ENCODE measurements around the gene SLC25A3.
"Not testable (repeated sequence)": the region's sequence is repeated elsewhere in the genome, so short reads cannot be mapped to it uniquely, and the experiment has no call there.

Gene SLC25A3

DNA sequence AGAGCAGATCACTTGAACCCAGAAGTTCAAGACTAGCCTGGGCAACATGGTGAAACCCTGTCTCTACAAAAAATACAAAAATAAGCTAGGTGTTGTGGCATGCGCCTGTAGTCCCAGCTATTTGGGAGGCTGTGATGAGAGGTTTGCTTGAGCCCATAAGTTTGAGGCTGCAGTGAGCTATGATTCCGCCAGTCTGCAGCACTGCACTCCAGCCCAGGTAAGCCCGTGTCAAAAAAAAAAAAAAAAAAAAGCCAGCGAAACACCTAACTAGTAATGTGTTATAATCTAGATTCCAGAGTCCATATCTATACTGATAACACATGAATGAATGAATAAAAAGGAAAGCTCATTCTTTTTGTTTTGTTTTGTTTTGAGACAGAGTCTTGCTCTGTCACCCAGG is 18.5 kb upstream of the SLC25A3 start:
- no peak for FAIRE-seq
- no peak for TF ChIP-seq POLR2AphosphoS5 (IDR thresholded peaks at IDR 0.05; ENCODE audit: low read depth, low read length)
- no peak for TF ChIP-seq PAX5 (IDR thresholded peaks at IDR 0.05; ENCODE audit: insufficient read depth, low read length, severe bottlenecking)
- no peak for TF ChIP-seq TAF1 (IDR thresholded peaks at IDR 0.05; ENCODE audit: low read depth, low read length)
- no peak for TF ChIP-seq POU2F2 (IDR thresholded peaks at IDR 0.05; ENCODE audit: low read depth, low read length)
- DNase-seq (ENCODE audit: insufficient read length, low spot score): no peak

DNA sequence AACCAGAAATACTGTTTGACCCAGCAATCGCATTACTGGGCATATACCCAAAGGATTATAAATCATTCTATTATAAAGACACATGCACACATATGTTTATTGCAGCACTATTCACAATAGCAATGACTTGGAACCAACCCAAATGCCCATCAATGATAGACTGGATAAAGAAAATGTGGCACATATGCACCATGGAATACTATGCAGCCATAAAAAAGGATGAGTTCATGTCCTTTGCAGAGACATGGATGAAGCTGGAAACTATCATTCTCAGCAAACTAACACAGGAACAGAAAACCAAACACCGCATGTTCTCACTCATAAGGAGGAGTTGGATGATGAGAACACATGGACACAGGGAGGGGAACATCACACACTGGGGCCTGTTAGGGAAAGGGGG is 16.7 kb upstream of the SLC25A3 start:
- DNase-seq (ENCODE audit: insufficient read length, low spot score); FAIRE-seq: not testable (repeated sequence)

DNA sequence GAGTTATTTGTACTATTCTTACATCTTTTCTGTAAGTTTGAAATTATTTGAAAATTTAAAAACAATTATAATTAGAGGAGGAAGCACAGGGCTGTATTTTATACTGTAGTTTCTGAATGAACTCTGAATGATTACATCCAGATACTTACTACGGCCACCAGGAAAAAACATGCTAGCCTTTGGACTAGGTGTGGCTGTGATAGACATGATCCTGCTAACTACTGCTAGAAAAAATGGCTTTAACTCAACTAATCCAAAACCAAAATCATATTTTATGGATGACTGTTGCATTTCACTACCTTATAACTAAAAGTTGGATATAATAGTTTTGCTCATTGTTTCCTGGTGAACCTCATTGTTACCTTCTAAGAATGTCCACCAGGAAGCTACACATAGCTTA is 15.1 kb upstream of the SLC25A3 start:
- no peak for TF ChIP-seq POLR2A (IDR thresholded peaks at IDR 0.05; ENCODE audit: low read depth, low read length)
- TF ChIP-seq POU2F2 (IDR thresholded peaks at IDR 0.05; ENCODE audit: low read depth, low read length): no peak
- no peak for TF ChIP-seq TAF1 (IDR thresholded peaks at IDR 0.05; ENCODE audit: low read depth, low read length)
- no peak for TF ChIP-seq SPI1 (IDR thresholded peaks at IDR 0.05; ENCODE audit: low read depth, low read length)
- TF ChIP-seq PAX5 (IDR thresholded peaks at IDR 0.05; ENCODE audit: insufficient read depth, low read length, severe bottlenecking): no peak
- no peak for TF ChIP-seq POLR2AphosphoS5 (IDR thresholded peaks at IDR 0.05; ENCODE audit: low read depth, low read length)
- FAIRE-seq (no peak), DNase-seq (ENCODE audit: insufficient read length, low spot score) (no peak)

DNA sequence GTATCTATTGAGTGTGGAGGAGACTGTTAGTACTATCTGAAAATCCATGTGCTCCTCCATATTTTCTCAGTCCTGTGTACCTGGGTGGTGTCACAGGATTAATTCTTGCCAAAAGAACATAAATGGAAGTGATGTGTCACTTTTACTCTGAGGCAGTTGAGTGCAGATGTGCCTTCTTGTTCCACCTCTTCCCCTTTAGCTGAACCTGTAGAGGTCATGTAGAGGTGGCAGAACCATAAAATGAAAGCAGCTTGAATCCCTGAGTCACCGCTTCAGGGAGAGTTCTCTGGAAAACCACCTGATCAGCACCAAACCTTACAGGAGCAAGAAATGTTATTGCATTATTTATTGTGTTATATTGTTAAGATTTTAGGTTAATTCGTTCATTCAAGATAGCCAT is 14.7 kb upstream of the SLC25A3 start:
- FAIRE-seq: no peak
- DNase-seq (ENCODE audit: insufficient read length, low spot score): no peak
- TF ChIP-seq POLR2A (IDR thresholded peaks at IDR 0.05; ENCODE audit: low read depth, low read length) (no peak), POLR2AphosphoS5 (IDR thresholded peaks at IDR 0.05; ENCODE audit: low read depth, low read length) (no peak), POU2F2 (IDR thresholded peaks at IDR 0.05; ENCODE audit: low read depth, low read length) (no peak), SPI1 (IDR thresholded peaks at IDR 0.05; ENCODE audit: low read depth, low read length) (no peak), TAF1 (IDR thresholded peaks at IDR 0.05; ENCODE audit: low read depth, low read length) (no peak), PAX5 (IDR thresholded peaks at IDR 0.05; ENCODE audit: insufficient read depth, low read length, severe bottlenecking) (no peak)

DNA sequence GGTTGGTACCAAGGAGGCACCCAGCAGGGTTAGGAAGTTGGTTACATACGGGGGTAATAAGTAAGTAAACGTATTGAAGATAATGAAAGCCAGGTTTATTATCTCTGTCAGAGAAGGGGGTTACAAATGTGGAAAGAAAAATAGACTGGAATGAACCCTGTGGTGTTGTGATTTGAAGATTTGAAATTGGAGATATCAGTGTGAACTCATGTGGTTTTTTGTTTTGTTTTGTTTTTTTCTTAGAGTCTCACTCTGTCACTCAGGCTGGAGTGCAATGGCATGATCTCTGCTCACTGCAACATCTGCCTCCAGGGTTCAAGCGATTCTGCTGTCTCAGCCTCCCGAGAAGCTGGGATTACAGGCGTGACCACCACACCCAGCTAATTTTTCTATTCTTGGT is 14.1 kb upstream of the SLC25A3 start:
- FAIRE-seq: no peak
- TF ChIP-seq TAF1 (IDR thresholded peaks at IDR 0.05; ENCODE audit: low read depth, low read length): no peak
- TF ChIP-seq POU2F2 (IDR thresholded peaks at IDR 0.05; ENCODE audit: low read depth, low read length): no peak
- no peak for TF ChIP-seq SPI1 (IDR thresholded peaks at IDR 0.05; ENCODE audit: low read depth, low read length)
- no peak for TF ChIP-seq POLR2A (IDR thresholded peaks at IDR 0.05; ENCODE audit: low read depth, low read length)
- no peak for TF ChIP-seq POLR2AphosphoS5 (IDR thresholded peaks at IDR 0.05; ENCODE audit: low read depth, low read length)
- no peak for TF ChIP-seq PAX5 (IDR thresholded peaks at IDR 0.05; ENCODE audit: insufficient read depth, low read length, severe bottlenecking)

DNA sequence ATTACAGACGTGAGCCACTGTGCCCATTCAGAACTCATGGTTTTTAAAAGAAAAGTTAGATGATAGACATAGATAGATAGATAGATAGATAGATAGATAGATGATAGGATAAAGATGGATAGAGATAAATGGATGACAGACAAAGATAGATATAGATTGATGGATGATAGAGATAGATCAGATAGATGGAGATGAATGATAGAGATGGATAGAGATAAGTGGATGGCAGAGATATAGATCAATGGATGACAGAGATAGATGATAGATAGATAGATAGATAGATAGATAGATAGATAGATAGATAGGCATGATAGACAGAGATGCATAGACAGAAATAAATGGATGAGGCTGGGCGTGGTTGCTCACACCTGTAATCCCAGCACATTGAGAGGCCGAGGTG is 13.7 kb upstream of the SLC25A3 start:
- FAIRE-seq (no peak), DNase-seq (ENCODE audit: insufficient read length, low spot score) (no peak)
- TF ChIP-seq SPI1 (IDR thresholded peaks at IDR 0.05; ENCODE audit: low read depth, low read length) (no peak), POLR2A (IDR thresholded peaks at IDR 0.05; ENCODE audit: low read depth, low read length) (no peak), PAX5 (IDR thresholded peaks at IDR 0.05; ENCODE audit: insufficient read depth, low read length, severe bottlenecking) (no peak)

More for the DNA sequence above, 14.1 kb upstream of the SLC25A3 start:
- DNase-seq (ENCODE audit: insufficient read length, low spot score): no peak

DNA sequence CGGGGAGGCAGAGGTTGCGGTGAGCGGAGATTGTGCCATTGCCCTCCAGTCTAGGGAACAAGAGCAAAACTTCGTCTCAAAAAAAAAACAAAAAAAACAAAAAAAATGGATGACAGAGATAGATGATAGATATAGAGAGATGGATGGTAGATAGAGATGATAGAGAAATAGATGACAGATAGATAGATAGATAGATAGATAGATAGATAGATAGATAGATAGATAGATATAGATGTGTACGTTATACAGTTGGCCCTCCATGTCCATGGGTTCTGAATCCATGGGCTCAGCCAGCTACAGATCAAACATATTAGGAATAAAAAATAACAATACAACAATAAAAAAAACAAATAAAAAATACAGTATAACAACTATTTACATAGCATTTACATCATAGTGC is 12.8 kb upstream of the SLC25A3 start:
- no peak for FAIRE-seq
- no peak for DNase-seq (ENCODE audit: insufficient read length, low spot score)
- no peak for TF ChIP-seq SPI1 (IDR thresholded peaks at IDR 0.05; ENCODE audit: low read depth, low read length)
- TF ChIP-seq POLR2A (IDR thresholded peaks at IDR 0.05; ENCODE audit: low read depth, low read length): no peak
- TF ChIP-seq TAF1 (IDR thresholded peaks at IDR 0.05; ENCODE audit: low read depth, low read length): no peak
- no peak for TF ChIP-seq POU2F2 (IDR thresholded peaks at IDR 0.05; ENCODE audit: low read depth, low read length)
- TF ChIP-seq PAX5 (IDR thresholded peaks at IDR 0.05; ENCODE audit: insufficient read depth, low read length, severe bottlenecking): no peak
- TF ChIP-seq POLR2AphosphoS5 (IDR thresholded peaks at IDR 0.05; ENCODE audit: low read depth, low read length): no peak

DNA sequence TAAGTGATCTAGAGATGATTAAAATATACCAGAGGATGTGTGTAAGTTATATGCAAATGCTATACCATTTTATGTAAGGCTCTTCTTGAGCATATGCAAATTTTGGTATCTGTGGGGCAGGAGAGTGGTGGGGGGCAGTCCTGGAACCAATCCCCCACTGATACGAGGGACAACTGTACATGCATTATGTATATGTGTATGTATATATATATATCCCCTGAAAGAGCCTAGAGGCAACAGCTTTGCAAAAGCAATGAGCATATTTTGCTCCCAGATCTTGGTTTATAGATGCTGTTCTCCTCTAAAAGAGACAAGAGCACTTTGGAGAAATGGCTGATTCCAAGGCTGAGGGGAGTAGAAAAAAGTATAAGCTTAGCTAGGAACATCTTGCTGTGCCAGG is 12.4 kb upstream of the SLC25A3 start:
- FAIRE-seq (no peak), DNase-seq (ENCODE audit: insufficient read length, low spot score) (no peak)
- TF ChIP-seq TAF1 (IDR thresholded peaks at IDR 0.05; ENCODE audit: low read depth, low read length): no peak
- no peak for TF ChIP-seq SPI1 (IDR thresholded peaks at IDR 0.05; ENCODE audit: low read depth, low read length)
- no peak for TF ChIP-seq POLR2AphosphoS5 (IDR thresholded peaks at IDR 0.05; ENCODE audit: low read depth, low read length)
- TF ChIP-seq POU2F2 (IDR thresholded peaks at IDR 0.05; ENCODE audit: low read depth, low read length): no peak
- TF ChIP-seq POLR2A (IDR thresholded peaks at IDR 0.05; ENCODE audit: low read depth, low read length): no peak
- no peak for TF ChIP-seq PAX5 (IDR thresholded peaks at IDR 0.05; ENCODE audit: insufficient read depth, low read length, severe bottlenecking)

DNA sequence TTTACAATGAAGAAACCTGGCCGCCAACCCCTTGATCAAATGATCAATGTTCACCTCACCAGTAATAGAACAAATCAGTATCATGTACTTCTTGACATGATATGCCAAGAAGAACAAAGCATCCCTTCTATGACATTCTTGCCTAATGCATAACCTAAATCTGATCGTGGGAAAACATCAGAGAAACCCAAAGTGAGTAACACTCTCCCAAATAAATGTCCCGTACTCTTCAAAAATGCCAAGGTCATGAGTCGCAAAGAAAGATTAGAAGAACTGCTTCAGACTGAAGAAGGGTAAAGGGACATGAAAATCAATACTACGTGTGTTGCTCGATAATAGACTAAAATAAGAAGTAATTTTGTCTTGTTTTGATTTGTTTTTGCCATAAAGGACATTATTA is 11.4 kb upstream of the SLC25A3 start:
- TF ChIP-seq SPI1 (IDR thresholded peaks at IDR 0.05; ENCODE audit: low read depth, low read length) (no peak), POLR2AphosphoS5 (IDR thresholded peaks at IDR 0.05; ENCODE audit: low read depth, low read length) (no peak), TAF1 (IDR thresholded peaks at IDR 0.05; ENCODE audit: low read depth, low read length) (no peak), POLR2A (IDR thresholded peaks at IDR 0.05; ENCODE audit: low read depth, low read length) (no peak), PAX5 (IDR thresholded peaks at IDR 0.05; ENCODE audit: insufficient read depth, low read length, severe bottlenecking) (no peak), POU2F2 (IDR thresholded peaks at IDR 0.05; ENCODE audit: low read depth, low read length) (no peak)
- DNase-seq (ENCODE audit: insufficient read length, low spot score) (no peak), FAIRE-seq (no peak)

- DNase-seq (ENCODE audit: insufficient read length, low spot score): no peak
- FAIRE-seq: no peak
- TF ChIP-seq POLR2A (IDR thresholded peaks at IDR 0.05; ENCODE audit: low read depth, low read length) (no peak), TAF1 (IDR thresholded peaks at IDR 0.05; ENCODE audit: low read depth, low read length) (no peak), SPI1 (IDR thresholded peaks at IDR 0.05; ENCODE audit: low read depth, low read length) (no peak), PAX5 (IDR thresholded peaks at IDR 0.05; ENCODE audit: insufficient read depth, low read length, severe bottlenecking) (no peak), POLR2AphosphoS5 (IDR thresholded peaks at IDR 0.05; ENCODE audit: low read depth, low read length) (no peak), POU2F2 (IDR thresholded peaks at IDR 0.05; ENCODE audit: low read depth, low read length) (no peak)
Observed at GRCh38 chr12:98587084-98587483, 6.4 kb upstream of the SLC25A3 start.

Measured in GM12891 (cell line).